HTERT RPE-1 (cell line): Measurements from ENCODE around the gene FOXO6.

Experiments
- in situ Hi-C: fragments of 300-500 bp; cut with MboI; formaldehyde crosslinking; loops from 4 replicates; pipeline ENCODE4 v1.14.3; 2020; ENCODE audit warnings: low sequenced_read_pairs

FOXO6 gene

GRCh38 chr1:41423511-41424191, 62.4 kb downstream of the FOXO6 start:
- in situ Hi-C loops: no loop called here

GRCh38 chr1:41424581-41425118, 63.4 kb downstream of the FOXO6 start:
- in situ Hi-C loops: no loop called here

- in situ Hi-C loops: no loop called here
Observed at GRCh38 chr1:41425369-41425768, 64.1 kb downstream of the FOXO6 start.

- in situ Hi-C loops: no loop called here
Observed at GRCh38 chr1:41426201-41426890, 65.1 kb downstream of the FOXO6 start.

DNA sequence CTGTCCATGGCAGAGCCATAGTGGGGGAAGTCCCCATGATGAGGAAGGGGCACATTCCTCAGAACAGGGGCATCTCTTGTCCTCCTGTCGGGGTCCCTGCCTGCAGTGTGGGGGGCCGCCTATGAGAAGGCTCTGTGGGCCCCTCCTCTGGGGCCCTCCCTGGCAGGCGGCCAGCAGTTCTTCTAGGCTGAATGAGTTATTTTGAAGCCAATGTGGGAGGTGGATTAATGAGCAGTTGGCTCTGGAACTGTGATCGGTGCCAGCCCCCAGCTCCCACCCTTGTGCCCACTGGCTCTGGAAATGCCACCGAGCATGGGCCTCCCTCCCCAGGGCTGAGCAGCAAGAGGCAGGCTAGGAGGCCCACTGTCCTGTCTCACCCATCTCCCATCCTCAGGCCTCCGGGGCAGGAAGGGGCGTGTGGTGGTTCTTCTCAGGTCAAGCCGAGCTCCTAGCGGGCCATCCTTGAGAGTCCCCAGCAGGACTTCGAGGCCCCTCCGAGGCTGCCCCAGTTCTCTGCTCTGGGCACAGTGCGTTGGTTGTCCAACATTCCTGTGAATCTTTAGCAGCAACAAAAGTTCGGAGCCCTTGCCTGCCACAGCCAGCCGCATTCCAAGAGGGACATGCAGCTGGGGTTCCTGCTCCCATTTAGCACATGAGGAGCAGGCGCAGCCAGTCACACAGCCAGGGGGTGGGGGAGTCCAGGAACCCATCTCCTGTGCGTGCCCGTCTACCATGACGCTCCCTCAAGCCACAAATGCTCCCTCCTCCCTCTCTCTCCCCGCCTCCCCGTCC, 66.1 kb downstream of the FOXO6 start:
- in situ Hi-C loops: no loop called here

- in situ Hi-C loops: no loop called here
Observed at GRCh38 chr1:41427916-41428737, 66.9 kb downstream of the FOXO6 start.

GRCh38 chr1:41428738-41429640, 67.8 kb downstream of the FOXO6 start:
- in situ Hi-C loops: no loop called here

- in situ Hi-C loops: no loop called here
Observed at GRCh38 chr1:41429641-41430035, 68.4 kb downstream of the FOXO6 start.

DNA sequence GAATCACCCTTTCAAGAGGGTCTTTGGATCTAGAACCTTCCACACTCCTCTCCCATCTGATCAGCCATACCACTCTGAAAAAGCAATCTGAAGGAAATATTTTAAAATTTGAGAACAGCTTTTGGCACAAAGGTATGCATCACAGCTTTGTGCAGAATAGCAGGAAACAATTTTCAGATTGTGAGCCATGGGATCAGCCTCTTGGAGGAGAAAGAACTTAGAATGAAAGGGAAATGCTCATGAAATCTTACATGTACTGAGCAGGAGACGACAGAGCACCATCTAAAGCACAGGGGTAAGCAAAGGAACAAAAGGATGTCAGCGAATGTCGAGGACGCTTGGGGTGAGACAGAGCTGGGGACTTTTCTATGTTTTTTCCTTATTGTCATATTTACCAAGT, 68.8 kb downstream of the FOXO6 start:
- in situ Hi-C loops: no loop called here

DNA sequence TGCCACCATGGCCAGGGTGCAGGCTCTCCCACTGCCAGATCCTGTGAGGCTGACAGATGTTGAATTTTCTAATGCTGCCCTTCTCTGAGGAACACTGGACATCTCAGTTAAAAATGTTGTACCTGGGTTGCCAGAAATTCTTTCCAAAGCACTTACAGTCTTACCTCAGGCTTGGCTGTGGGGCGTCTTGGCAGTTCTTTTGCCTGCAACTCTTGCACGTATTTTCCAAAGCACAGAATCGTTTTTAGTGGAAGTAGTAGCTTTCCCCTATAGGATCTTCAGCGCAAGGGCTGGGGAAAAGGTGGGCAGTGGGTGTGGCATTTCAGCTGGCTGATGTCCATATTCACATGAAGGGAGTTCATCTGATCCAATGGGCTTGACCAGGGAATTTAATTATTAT, 69.3 kb downstream of the FOXO6 start:
- in situ Hi-C loops: no loop called here

DNA sequence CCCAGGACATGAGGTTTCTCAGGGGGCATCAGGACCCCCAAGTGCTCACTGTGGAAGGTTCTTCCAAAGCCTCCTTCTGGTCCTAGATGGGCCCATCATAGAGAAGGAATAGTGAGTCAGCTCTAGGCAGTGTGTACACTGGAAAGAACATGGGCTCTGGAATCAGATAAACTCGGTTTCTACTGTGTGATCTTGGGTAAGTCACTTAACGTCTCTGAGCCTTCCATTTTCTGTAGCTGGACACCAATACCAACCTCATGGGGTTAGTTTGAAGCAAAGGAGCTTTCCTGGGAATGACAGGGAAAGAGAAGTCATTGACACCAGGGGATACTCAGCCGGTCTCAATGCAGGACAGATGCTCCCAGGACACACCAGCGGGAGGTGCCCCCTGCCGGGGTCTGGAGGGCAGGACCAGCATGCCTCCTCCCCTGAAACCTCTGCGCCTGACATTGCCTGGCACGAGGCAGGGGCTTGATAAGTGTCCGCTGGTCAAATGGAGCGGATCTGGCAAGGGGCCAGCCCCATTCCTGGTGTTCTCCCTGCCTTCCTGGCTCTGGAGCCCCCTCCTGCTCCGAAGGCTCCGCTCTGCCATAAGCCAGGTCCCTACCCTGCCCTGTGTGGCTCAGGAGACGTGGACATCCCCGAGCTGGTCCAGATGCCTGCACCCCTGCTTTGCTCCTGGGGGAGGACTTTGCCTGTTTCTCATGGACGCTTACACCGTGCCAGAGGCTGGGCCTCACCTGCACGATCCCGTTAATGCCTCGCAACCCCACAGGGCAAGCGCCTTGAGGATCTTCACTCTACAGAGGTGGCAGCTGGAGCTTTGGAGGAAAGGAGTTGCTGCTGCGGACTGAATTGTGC, 70.5 kb downstream of the FOXO6 start:
- in situ Hi-C loops: no loop called here
